Measurements from ENCODE around the gene ATP8A2.

The ATP8A2 gene

DNA sequence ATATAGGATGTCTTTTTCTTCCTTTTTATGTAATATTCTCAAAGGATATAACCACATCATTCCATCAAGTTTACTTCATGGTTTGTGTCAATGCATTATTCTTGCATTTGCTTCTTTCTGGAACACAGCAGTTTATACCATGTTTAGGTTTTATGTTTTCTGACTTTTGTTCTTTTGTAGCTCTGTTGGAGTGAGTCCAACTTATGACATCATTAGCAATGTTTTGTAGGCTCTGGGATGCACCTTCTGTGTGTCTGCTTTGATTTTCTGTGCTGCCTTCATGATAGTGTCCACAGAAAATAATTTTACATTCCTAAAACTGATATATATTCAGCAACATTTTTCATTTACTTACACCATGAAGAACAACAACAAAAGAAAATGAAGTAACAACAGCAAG, 611.1 kb downstream of the ATP8A2 start:
- no peak for DNase-seq

DNA sequence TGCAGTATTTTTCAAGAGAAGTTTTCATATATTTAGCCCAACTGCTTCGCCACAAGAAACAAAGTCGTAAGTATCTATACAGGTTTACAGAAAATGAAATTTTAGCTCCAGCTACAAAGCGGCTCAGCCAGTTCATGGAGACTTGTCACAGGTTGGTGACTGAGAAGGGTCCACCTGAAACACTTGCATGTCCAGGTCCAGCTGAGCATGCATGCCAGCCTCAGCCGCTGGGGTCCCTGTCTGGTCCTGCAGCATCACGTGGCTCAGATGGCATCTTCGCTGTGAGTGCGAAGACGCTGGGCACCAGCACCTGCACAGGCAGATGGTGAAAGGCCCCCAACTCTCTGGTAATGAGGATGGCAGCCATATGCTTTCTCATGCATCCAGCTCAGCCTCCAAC, 616.2 kb downstream of the ATP8A2 start:
- DNase-seq: no peak

DNA sequence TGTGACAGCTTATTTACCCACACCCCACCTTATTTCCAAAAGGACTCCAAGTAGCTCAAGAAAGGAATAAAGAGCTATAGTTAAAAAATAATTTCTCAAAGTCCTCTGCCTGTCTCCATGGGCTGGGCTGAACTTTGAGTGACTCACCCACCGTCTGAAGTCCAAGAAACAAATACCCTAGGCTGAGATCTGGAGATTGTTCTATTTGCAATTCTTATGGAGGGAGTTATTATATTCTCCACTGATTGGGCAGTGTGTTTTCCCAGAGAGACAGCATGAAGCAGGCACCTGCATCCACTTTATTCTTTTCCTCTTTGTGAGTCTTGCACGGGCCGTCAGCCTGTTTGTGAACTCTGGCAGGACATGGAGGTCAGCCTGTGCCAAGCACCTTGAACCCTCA, 616.9 kb downstream of the ATP8A2 start:
- DNase-seq: no peak

DNA sequence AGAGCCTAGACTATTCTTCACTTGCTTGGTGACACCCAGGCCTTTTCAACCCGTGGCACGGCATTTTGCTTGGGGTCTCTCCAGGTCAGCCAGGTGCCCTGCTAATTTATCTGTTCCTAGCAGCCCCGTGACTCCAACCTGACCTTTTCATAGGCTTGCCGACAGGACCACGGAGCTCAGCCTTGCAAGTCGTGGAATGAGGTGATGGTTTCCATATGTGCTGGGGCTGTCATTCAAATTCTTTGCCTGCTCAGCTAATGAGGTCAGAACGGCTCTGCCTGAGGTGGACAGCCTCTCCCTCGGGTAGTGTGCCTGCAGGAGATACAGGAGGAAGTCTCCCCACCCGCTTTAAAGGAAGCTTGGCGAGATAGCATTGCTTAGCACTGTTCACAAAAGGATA, 619.0 kb downstream of the ATP8A2 start:
- DNase-seq: no peak

DNA sequence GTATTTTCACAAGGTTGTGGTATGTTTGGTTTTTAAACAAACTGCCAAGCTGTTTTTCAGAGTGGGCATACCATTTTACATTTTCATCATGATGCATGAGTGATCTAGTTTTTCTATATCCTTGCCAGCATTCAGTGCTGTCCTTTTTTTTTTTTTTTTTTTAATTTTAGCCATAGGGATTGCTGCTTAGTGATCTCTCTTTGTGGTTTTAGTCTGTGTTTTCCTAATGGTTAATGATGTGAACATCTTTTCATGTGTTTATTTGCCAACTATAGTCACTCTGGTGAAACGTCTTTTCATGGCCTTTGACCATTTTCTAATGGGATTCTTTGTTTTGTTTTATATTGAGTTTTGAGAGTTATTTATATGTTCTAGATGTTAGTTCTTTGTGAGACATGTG, 620.3 kb downstream of the ATP8A2 start:
- no peak for DNase-seq

DNA sequence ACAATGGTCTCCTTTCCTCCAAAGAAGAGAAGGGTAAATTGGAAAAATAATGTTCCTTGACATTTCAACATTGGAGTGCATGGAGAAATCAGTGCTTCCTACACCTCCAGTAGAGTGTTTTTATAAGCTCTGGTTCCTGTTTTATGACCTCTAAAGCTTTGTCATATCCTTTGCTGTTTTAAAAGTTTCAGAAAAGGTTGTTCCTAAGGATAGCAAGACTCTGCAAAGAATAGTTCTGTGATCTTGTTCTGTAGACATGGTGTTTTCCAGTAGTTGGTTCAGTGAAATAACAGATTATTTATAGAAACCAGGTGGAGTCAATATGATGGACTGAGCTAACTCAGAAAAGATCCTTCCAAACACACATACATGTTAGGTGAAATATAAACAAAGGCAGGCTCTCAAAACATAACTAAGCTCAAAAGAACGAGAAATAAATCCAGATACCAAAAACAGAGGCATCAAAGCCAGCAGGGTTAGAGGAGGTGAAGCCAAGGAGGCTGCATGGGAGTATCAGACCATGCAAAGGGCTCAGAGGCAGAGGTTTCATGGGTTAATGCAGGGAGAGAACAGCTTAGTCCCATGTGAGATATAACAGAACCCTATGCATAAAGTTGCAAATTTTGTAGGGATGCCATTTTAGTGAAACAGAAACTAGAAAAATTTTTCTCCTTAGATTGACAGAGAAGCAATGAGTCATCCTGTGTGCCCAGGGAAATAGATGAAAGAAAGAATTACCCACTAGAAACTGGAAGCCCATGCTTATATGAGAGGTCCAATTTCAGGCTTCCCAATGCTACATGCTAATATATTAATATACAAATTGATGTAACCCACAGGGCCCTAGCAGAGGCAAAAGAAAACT, 635.7 kb downstream of the ATP8A2 start:
- DNase-seq: no peak

DNA sequence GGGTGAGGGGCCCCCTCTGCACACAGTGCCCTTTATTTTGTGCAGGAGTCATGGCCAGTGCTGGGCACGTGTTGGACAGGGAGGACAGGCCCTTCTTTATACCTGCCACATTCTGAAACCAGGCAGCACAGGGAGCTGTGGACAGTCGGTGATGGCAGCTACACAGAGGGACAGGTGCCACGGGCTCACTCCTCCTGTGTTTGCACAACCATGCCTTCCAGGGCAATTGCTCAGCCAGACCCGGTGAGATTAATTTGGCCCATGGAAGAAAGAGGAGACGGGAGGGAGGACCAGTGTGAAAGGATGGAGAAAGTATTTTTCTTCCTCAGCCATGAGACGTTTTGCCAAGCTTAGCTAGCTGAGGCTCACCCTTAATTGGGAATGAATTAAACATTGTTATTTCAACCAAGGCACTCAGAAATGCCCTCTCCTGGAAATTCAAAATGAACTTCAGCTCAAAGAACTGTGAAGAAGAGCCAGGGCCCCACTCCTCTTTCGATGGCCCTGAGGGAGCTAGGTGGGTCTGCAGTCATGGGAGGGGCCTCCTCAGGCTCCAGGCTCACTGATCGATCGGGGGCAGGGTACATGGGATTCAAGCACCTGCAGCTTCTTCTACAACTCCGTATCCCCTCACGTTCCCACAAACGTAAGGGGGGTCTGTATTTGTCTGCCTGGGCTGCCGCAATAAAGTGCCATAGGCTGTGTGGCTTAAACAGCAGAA, 638.9 kb downstream of the ATP8A2 start:
- no peak for DNase-seq

DNA sequence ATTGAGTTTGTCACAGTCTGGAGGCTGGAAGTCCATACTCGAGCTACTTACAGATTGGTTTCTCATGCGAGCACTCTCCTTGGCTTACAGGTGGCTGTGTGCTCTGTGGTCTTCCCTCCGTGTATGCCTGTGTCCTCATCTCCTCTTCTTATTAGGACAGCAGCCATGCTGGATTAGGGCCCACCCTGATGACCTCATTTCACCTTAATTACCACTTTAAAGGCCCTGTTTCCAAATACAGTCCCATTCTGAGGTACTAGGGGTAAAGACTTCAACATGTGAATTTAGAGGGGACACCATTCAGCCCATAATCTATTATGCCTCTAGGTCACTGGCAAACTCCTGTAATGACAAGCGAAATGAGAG, 639.4 kb downstream of the ATP8A2 start:
- no peak for DNase-seq

DNA sequence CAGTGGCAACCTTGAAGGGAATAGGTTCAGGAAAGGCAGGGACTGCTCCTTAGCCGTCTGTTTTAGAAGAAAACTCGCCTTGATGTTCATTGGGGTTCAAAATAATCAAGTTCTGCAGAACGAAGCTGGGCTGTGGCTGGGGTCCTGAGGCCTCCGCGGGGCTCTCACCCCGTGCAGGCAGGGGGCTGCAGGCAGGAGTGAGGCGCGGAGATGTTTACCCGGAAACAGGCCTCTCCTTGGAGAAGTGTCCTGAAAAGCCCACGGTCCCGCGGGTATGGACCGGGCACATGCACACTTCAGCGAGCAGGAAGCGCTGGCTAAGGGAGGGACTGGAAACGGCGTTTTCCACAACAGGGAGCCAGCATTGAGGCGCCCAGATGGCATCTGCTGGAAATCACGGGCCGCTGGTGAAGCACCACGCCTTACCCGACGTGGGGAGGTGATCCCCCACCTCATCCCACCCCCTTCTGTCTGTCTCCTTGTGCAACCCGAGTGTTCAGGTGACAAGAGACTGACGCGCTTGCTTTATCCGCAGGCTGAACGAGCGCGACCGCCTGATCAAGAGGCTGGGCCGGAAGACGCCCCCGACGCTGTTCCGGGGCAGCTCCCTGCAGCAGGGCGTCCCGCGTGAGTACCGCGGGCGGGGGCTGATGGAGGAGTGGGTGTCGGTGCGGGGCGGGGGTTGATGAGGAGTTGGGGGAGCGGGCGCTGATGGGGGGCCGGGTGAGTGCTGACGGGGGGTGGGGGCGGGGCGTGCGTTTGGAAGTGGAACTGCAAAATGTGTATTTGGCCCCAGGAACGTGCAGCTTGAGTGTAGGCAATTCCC, 640.4 kb downstream of the ATP8A2 start:
- DNase-seq: peak; percentile 55

DNA sequence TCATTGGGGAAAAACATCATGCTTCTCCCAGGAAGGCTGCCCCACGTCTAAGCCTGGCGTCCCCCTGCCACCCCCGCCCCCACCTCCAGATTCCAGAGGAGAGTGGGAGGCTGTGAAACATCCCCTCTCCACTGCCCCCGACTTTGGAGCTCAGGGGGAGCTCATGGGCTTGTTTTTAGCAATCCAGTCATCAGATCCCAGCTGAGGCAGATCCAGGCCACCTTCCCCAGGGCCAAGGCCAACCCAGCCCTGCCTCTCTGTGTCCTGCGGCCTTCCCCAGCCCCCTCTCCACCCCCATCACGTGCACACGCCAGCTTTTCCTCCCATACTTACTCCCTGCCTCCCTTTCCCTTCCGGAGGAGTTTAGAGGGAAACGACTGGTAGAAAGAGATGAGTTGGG, 641.2 kb downstream of the ATP8A2 start:
- no peak for DNase-seq

DNA sequence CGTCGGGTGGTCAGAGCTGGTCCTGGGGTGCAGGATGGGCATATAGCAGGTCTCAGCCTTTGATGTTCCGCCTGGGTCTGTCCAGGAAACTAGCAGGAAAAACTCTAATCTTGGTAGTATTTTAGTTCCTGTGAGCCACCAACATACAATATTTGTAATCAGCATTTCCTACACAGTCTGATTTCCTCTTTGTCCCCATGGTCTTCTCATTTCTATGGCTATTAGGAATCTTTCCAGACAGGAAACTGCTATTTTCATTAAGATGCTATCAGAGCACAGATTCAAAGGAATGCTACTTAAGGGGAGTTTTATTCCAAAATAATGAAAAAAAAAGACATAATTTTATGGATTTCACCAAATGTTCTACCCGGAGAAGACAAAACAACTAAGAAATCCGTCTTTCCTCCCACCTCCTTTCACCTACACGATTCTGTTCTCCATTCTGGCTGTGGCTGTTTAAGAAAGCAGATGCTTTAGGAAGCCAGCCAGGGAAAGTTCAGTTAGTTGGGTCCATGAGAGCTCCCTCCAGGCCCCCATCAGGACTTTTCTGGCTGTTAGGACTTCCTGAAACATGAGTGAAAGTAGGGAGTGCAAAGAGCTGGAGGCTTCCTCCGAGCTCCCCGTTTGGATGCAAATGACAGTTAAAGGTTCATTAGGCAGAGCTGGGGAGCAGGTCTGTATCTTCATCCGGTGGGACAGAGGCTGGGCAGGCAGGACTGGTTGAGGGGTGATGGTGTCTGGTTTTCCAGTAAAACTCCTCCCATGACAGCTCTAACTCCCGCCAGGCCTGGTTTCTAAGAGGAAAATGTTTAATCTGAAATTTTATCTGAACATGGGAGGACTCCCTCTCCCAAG, 643.7 kb downstream of the ATP8A2 start:
- DNase-seq: no peak

DNA sequence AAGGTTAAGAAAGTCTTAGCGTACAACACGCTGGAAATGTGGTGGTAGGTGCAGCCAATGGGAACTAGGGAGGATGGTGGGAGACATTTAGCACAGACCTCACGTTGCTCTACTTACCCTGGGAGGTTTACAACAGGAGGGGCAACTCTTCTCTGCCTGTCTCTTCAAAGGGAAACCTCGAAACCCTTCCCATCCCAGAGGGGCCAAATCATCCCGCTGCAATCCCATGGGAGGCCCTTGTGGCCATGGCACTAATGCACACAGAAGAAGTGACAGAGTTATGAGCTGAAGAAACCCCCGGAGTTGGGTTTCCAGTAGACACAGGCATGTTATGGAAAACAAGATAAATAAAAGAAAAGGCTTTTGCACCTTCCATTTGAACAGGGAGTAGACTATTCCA, 644.4 kb downstream of the ATP8A2 start:
- DNase-seq: no peak

DNA sequence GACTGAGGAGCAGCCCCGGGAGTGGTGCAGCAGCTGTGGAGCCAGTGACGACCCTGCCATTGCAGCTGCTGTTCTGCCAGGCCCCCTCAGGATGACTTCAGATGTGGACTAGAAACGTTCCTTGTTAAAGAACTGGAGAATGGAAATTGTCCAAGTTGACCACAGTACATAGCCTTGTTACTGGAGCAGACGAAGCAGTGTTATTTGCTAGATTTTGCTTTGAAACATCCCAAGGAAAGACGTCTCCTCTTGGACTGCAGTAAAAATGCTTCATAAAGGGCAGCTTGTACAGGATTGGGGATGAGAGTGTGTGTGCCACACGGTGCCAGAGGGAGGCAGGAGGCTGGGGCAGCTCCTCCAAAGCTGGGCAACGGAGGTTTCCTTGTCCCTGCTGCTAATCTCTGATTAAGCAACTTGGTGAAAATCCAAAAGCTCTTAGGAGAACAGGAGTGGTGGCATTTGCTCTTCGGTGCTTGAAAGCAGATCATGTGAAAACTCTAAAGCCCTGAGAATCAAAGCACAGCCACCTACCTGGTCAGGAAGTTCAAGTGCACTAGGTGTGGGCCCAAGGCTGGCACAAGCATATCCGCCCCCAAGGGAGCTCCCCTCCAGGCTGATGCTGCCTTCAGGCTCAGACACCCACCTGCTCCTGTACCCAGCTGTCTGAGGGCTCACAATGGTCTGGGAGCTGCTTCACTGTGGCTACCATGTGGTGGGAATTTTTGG, 645.6 kb downstream of the ATP8A2 start:
- no peak for DNase-seq

DNA sequence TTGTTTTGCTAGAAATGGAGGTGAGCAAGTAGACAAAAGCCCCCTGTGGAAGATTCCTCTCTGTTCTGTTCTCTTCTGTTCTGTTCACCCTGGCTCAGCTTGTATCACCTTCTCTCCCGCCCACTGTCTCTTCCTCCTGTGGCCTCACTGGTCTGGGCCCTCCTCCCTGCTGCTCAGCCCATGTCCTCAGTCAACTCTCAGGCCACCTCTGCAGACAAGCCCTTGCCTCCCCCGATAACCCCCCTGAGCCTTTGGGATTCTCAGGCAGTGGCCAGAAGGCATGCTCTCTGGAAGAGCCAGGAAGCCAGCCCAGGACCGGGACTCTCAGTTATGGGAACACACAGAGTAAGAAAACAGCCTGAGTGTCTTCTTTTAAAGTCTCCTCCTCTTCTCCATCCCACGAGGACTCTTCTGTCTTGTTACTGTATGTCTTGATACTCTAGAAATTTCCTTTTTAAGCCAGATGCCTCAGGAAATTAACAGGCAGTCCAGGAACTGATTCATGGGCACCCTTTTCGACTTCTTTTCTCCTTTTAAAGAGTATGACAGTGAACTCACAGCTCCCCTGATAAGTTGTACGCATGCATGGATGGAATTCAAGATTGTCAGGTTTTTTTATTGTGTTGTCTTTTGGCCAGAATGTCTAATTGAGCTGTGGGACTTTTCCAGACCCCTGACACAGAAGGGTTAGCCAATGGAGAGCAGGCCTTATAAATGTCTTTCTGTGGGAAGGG, 646.3 kb downstream of the ATP8A2 start:
- no peak for DNase-seq

DNA sequence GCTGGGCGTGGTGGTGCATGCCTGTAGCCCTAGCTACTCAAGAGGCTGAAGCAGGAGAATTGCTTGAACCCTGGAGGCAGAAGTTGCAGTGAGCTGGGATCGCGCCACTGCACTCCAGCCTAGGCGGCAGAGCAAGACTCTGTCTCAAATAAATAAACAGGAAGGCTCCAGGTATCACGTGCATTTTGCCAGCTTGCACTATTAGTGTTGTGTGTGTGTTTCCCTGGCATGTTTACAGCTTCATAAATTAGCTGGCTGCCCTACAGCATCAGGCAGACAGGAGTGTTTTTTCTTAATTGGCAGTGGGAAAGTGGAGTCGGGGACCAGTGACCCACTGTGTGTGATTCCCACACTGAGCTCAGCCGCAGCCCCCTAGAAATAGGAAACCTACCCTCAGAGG, 647.5 kb downstream of the ATP8A2 start:
- no peak for DNase-seq

DNA sequence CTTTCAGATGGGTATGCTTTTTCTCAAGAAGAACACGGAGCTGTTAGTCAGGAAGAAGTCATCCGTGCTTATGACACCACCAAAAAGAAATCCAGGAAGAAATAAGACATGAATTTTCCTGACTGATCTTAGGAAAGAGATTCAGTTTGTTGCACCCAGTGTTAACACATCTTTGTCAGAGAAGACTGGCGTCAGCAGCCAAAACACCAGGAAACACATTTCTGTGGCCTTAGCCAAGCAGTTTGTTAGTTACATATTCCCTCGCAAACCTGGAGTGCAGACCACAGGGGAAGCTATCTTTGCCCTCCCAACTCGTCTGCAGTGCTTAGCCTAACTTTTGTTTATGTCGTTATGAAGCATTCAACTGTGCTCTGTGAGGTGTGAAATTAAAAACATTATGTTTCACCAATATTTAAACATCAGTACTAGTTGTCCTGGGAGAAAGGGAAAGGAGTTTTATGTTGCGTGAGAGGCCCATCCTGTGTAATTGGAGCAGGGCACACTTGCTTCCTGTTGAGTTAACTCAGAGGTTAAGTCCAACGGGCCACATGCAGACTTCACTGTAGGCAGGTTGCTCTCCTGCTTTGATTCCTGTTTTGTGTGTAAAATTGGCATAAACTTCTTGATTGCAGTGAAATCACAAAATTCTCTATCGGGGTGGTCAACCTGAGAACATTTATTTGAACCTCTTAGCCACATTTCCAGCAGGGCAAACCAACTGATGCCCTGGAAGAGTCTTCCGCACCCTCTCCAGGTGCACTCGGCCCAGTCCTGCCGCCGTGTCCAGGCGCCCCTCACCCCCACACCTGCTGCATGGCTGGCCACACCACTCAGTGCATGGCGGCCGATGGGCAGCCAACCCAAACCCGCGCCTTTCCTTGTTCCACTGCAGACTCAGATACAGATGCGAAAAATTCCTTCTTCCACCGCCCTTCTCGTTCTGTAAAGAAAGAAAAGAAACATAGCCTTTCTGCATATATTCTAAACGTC, 648.4 kb downstream of the ATP8A2 start:
- no peak for DNase-seq

DNA sequence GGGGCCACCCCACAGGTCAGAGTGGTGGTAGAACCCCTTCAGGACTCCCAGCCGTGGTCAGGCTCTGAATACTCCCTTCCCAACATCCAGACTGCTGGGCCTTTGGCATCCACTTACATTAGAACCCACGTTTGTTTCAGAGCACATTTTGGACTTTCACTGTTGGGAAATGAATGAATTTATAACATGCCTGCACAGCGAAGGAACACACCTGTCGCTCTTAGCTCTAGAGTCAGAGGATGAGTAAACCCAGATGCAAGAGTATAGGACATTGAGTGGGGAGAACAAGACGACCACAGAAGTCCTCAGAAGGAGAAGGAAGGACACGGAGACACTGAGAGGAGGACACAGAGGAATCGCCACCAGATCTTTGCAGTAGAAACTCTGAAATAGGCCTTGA, 649.1 kb downstream of the ATP8A2 start:
- no peak for DNase-seq

DNA sequence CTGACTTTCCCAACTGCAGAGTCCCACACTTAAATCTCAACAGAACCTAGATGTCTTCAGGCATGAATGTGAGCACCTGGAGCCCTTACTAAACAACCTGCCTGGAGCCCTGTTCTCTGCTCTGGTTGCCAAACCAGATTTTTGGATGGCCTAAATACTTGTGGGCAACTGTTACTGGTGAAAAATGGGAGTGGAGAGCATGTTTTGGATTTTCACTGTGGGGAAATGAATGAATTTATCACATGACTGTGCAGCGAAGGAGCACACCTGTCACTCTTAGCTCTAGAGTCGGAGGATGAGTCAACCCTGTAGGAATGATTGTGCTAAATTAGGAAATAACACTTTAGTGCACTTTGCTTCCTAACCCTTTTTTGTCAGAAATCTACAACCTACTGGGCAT, 649.7 kb downstream of the ATP8A2 start:
- DNase-seq: no peak

DNA sequence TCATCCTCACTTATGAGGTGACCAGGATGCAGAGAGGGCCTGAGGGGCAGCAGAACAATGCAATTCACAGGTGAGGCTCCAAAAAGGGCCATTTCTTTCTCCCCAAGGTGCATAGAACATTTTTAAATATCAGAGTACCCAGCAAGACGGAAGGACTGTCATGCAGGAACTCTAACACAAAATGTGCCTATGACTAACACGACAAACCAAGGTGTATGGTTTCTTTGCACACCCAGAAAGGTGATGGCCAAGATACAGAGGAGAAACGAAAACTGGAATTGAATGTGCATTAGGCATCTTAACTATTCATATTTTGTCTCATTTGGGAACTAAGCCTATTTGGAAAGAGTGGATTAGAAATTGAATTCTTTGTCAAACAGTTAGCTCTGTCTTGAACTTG, 650.2 kb downstream of the ATP8A2 start:
- DNase-seq: no peak
